SK-N-SH treated with all-trans-retinoic acid at 6 μM for 48 hours (cell line): Measurements from ENCODE around the gene IQUB.

Experiments used
- ARNTL ChIP-seq: fragments of 450-650 bp; formaldehyde crosslinking; IDR thresholded peaks from 2 replicates; pipeline ENCODE4 v1.5.0; 2020; ENCODE audit warnings: low read depth, mild to moderate bottlenecking, moderate library complexity, borderline replicate concordance
- CSRNP3 ChIP-seq: fragments of 250-450 bp; sonication (Bioruptor Pico); IDR thresholded peaks from 2 replicates; pipeline ENCODE4 v1.5.1; 2021; ENCODE audit warnings: mild to moderate bottlenecking, moderate library complexity
- ISL1 ChIP-seq: fragments of 250-450 bp; sonication (Bioruptor Pico); IDR thresholded peaks from 2 replicates; pipeline ENCODE4 v2.1.2; 2022; ENCODE audit warnings: mild to moderate bottlenecking, moderate library complexity
- OSR1 ChIP-seq: fragments of 250-450 bp; sonication (Bioruptor Pico); IDR thresholded peaks from 2 replicates; pipeline ENCODE4 v1.8.0; 2022; ENCODE audit warnings: moderate library complexity, mild to moderate bottlenecking, inconsistent platforms
- PATZ1 ChIP-seq: fragments of 250-450 bp; sonication (Bioruptor Pico); IDR thresholded peaks from 2 replicates; pipeline ENCODE4 v1.8.0; 2020; ENCODE audit warnings: mild to moderate bottlenecking, moderate library complexity, borderline replicate concordance
- PPARA ChIP-seq: fragments of 250-450 bp; sonication (Bioruptor Pico); IDR thresholded peaks from 2 replicates; pipeline ENCODE4 v1.5.0; 2020; ENCODE audit warnings: mild to moderate bottlenecking, borderline replicate concordance
- TCF4 ChIP-seq: fragments of 250-450 bp; sonication (Bioruptor Pico); IDR thresholded peaks from 2 replicates; pipeline ENCODE4 v1.8.0; 2021; ENCODE audit warnings: mild to moderate bottlenecking, moderate library complexity, borderline replicate concordance
- ZFP30 ChIP-seq: fragments of 450-650 bp; formaldehyde crosslinking; IDR thresholded peaks from 2 replicates; pipeline ENCODE4 v1.5.0; 2022; ENCODE audit warnings: mild to moderate bottlenecking, moderate library complexity
- ZNF8 ChIP-seq: fragments of 450-650 bp; formaldehyde crosslinking; IDR thresholded peaks from 2 replicates; pipeline ENCODE4 v1.5.0; 2020; ENCODE audit warnings: mild to moderate bottlenecking, moderate library complexity

GRCh38 chr7:123548406-123548805 lies 14.0 kb upstream of the IQUB start:
- TF ChIP-seq ARNTL = no peak
- TF ChIP-seq PPARA = no peak
- no peak for TF ChIP-seq CSRNP3 (CRISPR knock-in tag)
- TF ChIP-seq ZNF8 = no peak
- no peak for TF ChIP-seq PATZ1 (CRISPR knock-in tag)
- TF ChIP-seq TCF4 (CRISPR knock-in tag) = no peak
- TF ChIP-seq OSR1 = no peak
- no peak for TF ChIP-seq ZFP30 (CRISPR knock-in tag)
- TF ChIP-seq ISL1 = no peak
